ENCODE measurements around the gene MGAT4B.

DNA sequence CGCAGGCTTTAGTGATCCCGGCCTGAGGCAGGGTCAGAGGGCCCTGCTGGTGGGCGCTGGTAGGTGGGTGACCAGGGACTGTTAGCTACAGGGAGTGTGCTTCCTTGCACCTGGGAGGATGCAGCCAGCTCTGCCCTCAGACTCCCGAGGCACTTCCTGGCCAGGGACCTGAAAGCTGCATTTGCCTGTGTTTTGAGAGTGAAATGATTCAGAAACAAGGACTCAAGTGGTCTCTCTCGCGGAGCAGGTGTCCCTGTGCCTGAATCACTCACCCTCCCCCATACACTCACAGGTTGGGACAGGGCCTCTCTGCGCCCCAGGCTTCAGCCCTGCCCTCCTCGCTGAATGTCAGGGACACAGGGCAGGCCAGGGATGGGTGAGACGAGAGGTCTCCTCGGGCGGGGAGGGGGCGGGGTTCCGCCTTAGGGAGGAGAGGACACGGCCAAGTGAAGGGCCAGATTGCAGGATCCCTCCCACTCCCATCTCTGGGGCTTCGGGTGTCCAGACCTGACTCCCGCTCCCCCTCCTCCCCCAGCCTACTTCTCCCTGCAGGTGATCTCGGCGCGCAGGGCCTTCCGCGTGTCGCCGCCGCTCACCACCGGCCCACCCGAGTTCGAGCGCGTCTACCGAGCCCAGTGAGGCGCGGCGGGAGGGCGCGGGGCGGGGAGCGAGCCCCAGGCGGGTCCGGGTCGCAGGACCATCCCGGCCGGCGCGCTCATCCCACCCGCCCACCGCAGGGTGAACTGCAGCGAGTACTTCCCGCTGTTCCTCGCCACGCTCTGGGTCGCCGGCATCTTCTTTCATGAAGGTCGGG is 11.4 kb downstream of the MGAT4B start:
- TF ChIP-seq CTCF (IDR thresholded peaks at IDR 0.05) (no peak), POLR2A (IDR thresholded peaks at IDR 0.05) (no peak)
